HepG2 (cell line): ENCODE data around the gene LSM12. TPM values are rescaled to one million over a fixed set of nuclear protein-coding genes. Genes with fewer than 3 reads are reported as not detected.
A peak's percentile ranks its signal among the peaks of the same experiment; 100 is the strongest.

Experiments
- BRCA1 ChIP-seq: sonication (generic); formaldehyde crosslinking; IDR thresholded peaks from 2 replicates; pipeline ENCODE4 v1.4.0; 2020; ENCODE audit warnings: missing genetic modification reagents
- EHMT2 ChIP-seq: fragments of 200-600 bp; sonication (generic); IDR thresholded peaks from 2 replicates; pipeline ENCODE4 v1.7.0; 2017; ENCODE audit warnings: antibody characterized with exemption, low read depth, low read length, borderline replicate concordance
- MAF1 ChIP-seq: sonication (generic); formaldehyde crosslinking; IDR thresholded peaks from 2 replicates; pipeline ENCODE4 v1.5.0; 2020; ENCODE audit warnings: missing genetic modification reagents, borderline replicate concordance
- MEIS2 ChIP-seq: sonication (generic); formaldehyde crosslinking; IDR thresholded peaks from 2 replicates; pipeline ENCODE4 v1.9.0; 2021; ENCODE audit warnings: mild to moderate bottlenecking, missing genetic modification reagents
- PATZ1 ChIP-seq: sonication (generic); formaldehyde crosslinking; IDR thresholded peaks from 2 replicates; pipeline ENCODE4 v1.4.0; 2020; ENCODE audit warnings: missing genetic modification reagents
- RCOR2 ChIP-seq: IDR thresholded peaks from 2 replicates; pipeline ENCODE4 v1.6.1; 2016; ENCODE audit warnings: missing biosample characterization, missing genetic modification reagents
- SP4 ChIP-seq: sonication (generic); formaldehyde crosslinking; IDR thresholded peaks from 2 replicates; pipeline ENCODE4 v1.8.1; 2023; ENCODE audit warnings: mild to moderate bottlenecking, missing genetic modification reagents
- SP5 ChIP-seq: IDR thresholded peaks from 2 replicates; pipeline ENCODE4 v1.6.1; 2016; ENCODE audit warnings: low read depth, borderline replicate concordance
- ZBTB10 ChIP-seq: sonication (generic); formaldehyde crosslinking; IDR thresholded peaks from 2 replicates; pipeline ENCODE4 v1.4.0; 2020; ENCODE audit warnings: missing genetic modification reagents, borderline replicate concordance
- ZBTB39 ChIP-seq: sonication (generic); formaldehyde crosslinking; IDR thresholded peaks from 2 replicates; pipeline ENCODE4 v1.5.0; 2020; ENCODE audit warnings: missing genetic modification reagents
- ZBTB46 ChIP-seq: sonication (generic); formaldehyde crosslinking; IDR thresholded peaks from 2 replicates; pipeline ENCODE4 v1.4.0; 2020; ENCODE audit warnings: mild to moderate bottlenecking, missing genetic modification reagents, borderline replicate concordance
- ZNF10 ChIP-seq: sonication (generic); formaldehyde crosslinking; IDR thresholded peaks from 2 replicates; pipeline ENCODE4 v1.4.0; 2020; ENCODE audit warnings: mild to moderate bottlenecking, low read depth, missing genetic modification reagents, borderline replicate concordance
- ZNF292 ChIP-seq: sonication (generic); formaldehyde crosslinking; IDR thresholded peaks from 2 replicates; pipeline ENCODE4 v1.8.1; 2022; ENCODE audit warnings: mild to moderate bottlenecking, low read depth, missing genetic modification reagents, borderline replicate concordance
- ZNF383 ChIP-seq: sonication (generic); formaldehyde crosslinking; IDR thresholded peaks from 2 replicates; pipeline ENCODE4 v1.4.0; 2020; ENCODE audit warnings: missing genetic modification reagents, mild to moderate bottlenecking, borderline replicate concordance
- ZNF7 ChIP-seq: IDR thresholded peaks from 2 replicates; pipeline ENCODE4 v1.6.1; 2016; ENCODE audit warnings: missing biosample characterization, missing genetic modification reagents
- ZNF784 ChIP-seq: sonication (generic); formaldehyde crosslinking; IDR thresholded peaks from 2 replicates; pipeline ENCODE4 v1.5.1; 2020; ENCODE audit warnings: missing genetic modification reagents, mild to moderate bottlenecking, borderline replicate concordance
- polyA plus RNA-seq, 8 experiments: library from polyadenylated mRNA; depleted of rRNA in 3 of 8; stranded (reverse) in 7 of 8; unstranded in 1 of 8; fragments of >200 nt; fragmentation: Illumina TruSeq in 4 of 8; extraction: Trizol in 4 of 8; gene quantifications; 2 replicates each; pipeline versions ENCODE4 v1.2.1 to v1.2.3, GENCODE V29; 2011 to 2016; ENCODE audit warnings: low read depth in 4 of 8, missing spikeins in 1 of 8, mixed read lengths in 1 of 8; ENCODE audit not compliant: insufficient read depth in 1 of 8
- total RNA-seq, 5 experiments: library from RNA; depleted of rRNA; stranded (reverse); fragments of >200 nt; fragmentation: Illumina TruSeq; extraction: Trizol; gene quantifications; 2 replicates each; pipeline ENCODE4 v1.2.3, GENCODE V29; 2016; ENCODE audit warnings: low read depth in 1 of 5
- TF ChIP-seq, protein P1 (sequence below): sonication (generic); formaldehyde crosslinking; IDR thresholded peaks from 2 replicates; pipeline ENCODE4 v1.8.1; 2023; ENCODE audit warnings: mild to moderate bottlenecking, missing genetic modification reagents

LSM12 gene
- total and polyA plus RNA-seq, 2 of the 13 experiments (the other 11 are each of a cell fraction or from before 2014, with no cell fraction given): 52.8 to 55.7 TPM

GRCh38 chr17:44002141-44002848, 64.2 kb downstream of the LSM12 start (continued):
- TF ChIP-seq ZBTB46 (CRISPR knock-in tag) (no peak), ZBTB39 (CRISPR knock-in tag) (no peak), RCOR2 (peak; percentile 99), ZNF784 (CRISPR knock-in tag) (no peak), MAF1 (CRISPR knock-in tag) (no peak), MEIS2 (CRISPR knock-in tag) (no peak; the same call in 1 of the 2 replicates), ZNF383 (CRISPR knock-in tag) (no peak), PATZ1 (CRISPR knock-in tag) (peak; percentile 42), ZNF292 (CRISPR knock-in tag) (0 out of 2 replicates have a peak, but pooled peaks have one; percentile 40), SP5 (CRISPR knock-in tag) (peak; percentile 31; the same call in 1 of the 2 replicates), ZNF7 (CRISPR knock-in tag) (no peak), EHMT2 (no peak), BRCA1 (CRISPR knock-in tag) (no peak), ZNF10 (CRISPR knock-in tag) (no peak), SP4 (CRISPR knock-in tag) (no peak), ZBTB10 (CRISPR knock-in tag) (no peak)
- TF ChIP-seq, protein P1, sequence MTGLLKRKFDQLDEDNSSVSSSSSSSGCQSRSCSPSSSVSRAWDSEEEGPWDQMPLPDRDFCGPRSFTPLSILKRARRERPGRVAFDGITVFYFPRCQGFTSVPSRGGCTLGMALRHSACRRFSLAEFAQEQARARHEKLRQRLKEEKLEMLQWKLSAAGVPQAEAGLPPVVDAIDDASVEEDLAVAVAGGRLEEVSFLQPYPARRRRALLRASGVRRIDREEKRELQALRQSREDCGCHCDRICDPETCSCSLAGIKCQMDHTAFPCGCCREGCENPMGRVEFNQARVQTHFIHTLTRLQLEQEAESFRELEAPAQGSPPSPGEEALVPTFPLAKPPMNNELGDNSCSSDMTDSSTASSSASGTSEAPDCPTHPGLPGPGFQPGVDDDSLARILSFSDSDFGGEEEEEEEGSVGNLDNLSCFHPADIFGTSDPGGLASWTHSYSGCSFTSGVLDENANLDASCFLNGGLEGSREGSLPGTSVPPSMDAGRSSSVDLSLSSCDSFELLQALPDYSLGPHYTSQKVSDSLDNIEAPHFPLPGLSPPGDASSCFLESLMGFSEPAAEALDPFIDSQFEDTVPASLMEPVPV (CRISPR knock-in tag): no peak
